ENCODE measurements around the gene SYCE1.

Gene SYCE1

DNA sequence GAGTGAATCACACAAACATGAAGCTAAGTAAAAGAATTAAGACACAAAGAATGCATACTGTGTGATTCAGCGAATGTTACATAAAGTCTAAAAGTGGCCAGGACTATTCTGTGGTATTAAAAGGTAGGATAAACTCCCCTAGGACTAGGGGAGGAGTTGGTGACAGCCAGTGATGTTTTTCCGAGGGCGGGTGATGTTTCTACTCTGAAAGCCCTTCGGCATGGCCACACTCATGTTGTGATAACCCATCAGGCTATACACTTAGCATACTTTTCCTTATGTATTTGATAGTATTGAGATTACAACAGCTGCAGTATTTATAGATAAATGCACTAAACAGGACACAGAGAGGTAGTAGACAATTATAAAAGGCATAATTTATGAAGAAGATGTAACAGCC, 54.0 kb downstream of the SYCE1 start:
- FAIRE-seq: no peak

DNA sequence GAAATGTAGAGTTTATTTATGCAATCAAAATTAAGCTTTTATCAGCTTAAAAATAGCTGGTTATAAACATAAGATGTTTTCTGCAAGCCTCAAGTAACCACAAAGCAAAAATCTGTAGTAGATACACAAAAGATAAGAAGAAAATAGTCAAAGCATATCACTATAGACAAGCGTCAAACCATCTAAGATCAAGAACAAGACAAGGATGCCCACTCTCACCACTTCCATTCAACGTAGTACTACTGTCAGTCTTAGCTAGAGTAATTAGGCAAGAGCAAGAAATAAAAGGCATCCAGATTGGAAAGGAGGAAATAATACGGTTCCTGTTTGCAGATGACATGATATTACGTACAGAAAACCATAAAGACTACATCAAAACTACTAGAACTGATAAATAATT, 55.7 kb downstream of the SYCE1 start:
- FAIRE-seq: no peak
